HL-60 (cell line): ENCODE results near the gene GALNT15.

Experiments used
- DNase-seq, 2 experiments: peaks; one replicate each; pipeline ENCODE4 v3.0.0-alpha.2; 2010 to 2020; ENCODE audit warnings: low read depth in 1 of 2, low spot score in 1 of 2
- H3K27ac ChIP-seq: fragments of 250-450 bp; sonication (Bioruptor Pico); replicated peaks from 2 replicates; pipeline ENCODE4 v1.5.1; 2020; ENCODE audit warnings: mild to moderate bottlenecking, moderate library complexity
- H3K27me3 ChIP-seq: fragments of 250-450 bp; sonication (Bioruptor Pico); 2 replicates; pipeline ENCODE4 v1.5.1; 2021; ENCODE audit warnings: mild to moderate bottlenecking, moderate library complexity; ENCODE audit not compliant: insufficient read depth, poor library complexity, severe bottlenecking
- H3K4me3 ChIP-seq: replicated peaks from 2 replicates; pipeline ENCODE4 v1.5.1; 2011; ENCODE audit warnings: mild to moderate bottlenecking, control low read depth, low read length; ENCODE audit not compliant: insufficient read depth
- CTCF ChIP-seq: IDR thresholded peaks from one replicate; pipeline ENCODE4 v1.5.1; 2011; ENCODE audit warnings: low read length, control low read depth, inconsistent platforms; ENCODE audit not compliant: insufficient read depth
- GABPA ChIP-seq: IDR thresholded peaks from 2 replicates; pipeline ENCODE4 v1.6.1; 2012; ENCODE audit warnings: low read depth
- POLR2AphosphoS5 ChIP-seq: IDR thresholded peaks from 2 replicates; pipeline ENCODE4 v1.6.1; 2012; ENCODE audit warnings: low read depth
- REST ChIP-seq: IDR thresholded peaks from 2 replicates; pipeline ENCODE4 v1.6.1; 2012; ENCODE audit warnings: low read depth; ENCODE audit not compliant: insufficient replicate concordance
- SPI1 ChIP-seq: IDR thresholded peaks from 2 replicates; pipeline ENCODE4 v1.6.1; 2012; ENCODE audit warnings: low read depth, mild to moderate bottlenecking, borderline replicate concordance

GALNT15 gene

GRCh38 chr3:16257309-16257708 is 82.8 kb downstream of the GALNT15 start:
- TF ChIP-seq CTCF (no peak), REST (no peak), POLR2AphosphoS5 (no peak), GABPA (no peak), SPI1 (no peak)
- Histone ChIP-seq H3K27me3 (no peaks in the 10 kb centered on the region), H3K4me3 (no peak overlapping the region), H3K27ac (no peak overlapping the region)
- no peak for DNase-seq

GRCh38 chr3:16258177-16258576 is 83.7 kb downstream of the GALNT15 start:
- no peak for DNase-seq
- TF ChIP-seq GABPA (no peak), REST (no peak), CTCF (no peak), SPI1 (no peak), POLR2AphosphoS5 (no peak)
- H3K27me3 ChIP-seq = no peaks in the 10 kb centered on the region
- H3K4me3 ChIP-seq = no peak overlapping the region
- no peak overlapping the region for H3K27ac ChIP-seq

- no peaks in the 10 kb centered on the region for H3K27me3 ChIP-seq
- no peak overlapping the region for H3K4me3 ChIP-seq
- no peak for DNase-seq
- no peak overlapping the region for H3K27ac ChIP-seq
- no peak for TF ChIP-seq REST
- no peak for TF ChIP-seq SPI1
- no peak for TF ChIP-seq CTCF
- TF ChIP-seq POLR2AphosphoS5 = no peak
- TF ChIP-seq GABPA = no peak
These were observed 84.4 kb downstream of the GALNT15 start for GRCh38 chr3:16258866-16259265.
